ENCODE data around the gene NELL1.

NELL1 gene

DNA sequence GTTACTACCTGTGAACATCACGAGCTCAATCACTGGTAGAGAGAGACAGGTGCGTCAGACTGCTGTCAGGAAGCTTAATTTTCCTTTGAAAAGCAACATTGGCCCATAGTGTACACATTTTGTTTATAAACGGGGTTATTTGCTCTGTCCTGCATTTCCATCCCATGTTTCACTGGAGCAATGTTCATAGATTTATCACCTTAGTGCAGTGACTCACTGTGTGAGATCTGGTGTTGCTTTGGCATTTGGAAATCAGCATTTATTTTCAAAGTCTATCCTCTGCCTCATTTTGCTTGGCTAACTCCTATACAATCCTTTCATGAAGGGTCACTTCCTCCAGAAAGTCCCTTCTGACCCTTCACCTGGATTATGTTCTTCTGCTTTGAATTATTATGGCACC, 529.1 kb downstream of the NELL1 start:
- no peaks in the 10 kb centered on the region for H3F3A ChIP-seq (ENCODE audit: control insufficient read depth, insufficient read depth)
- H3K9me3 ChIP-seq (ENCODE audit: control insufficient read depth, insufficient read depth, low read length), result no peaks in the 10 kb centered on the region
- TF ChIP-seq, protein P1, sequence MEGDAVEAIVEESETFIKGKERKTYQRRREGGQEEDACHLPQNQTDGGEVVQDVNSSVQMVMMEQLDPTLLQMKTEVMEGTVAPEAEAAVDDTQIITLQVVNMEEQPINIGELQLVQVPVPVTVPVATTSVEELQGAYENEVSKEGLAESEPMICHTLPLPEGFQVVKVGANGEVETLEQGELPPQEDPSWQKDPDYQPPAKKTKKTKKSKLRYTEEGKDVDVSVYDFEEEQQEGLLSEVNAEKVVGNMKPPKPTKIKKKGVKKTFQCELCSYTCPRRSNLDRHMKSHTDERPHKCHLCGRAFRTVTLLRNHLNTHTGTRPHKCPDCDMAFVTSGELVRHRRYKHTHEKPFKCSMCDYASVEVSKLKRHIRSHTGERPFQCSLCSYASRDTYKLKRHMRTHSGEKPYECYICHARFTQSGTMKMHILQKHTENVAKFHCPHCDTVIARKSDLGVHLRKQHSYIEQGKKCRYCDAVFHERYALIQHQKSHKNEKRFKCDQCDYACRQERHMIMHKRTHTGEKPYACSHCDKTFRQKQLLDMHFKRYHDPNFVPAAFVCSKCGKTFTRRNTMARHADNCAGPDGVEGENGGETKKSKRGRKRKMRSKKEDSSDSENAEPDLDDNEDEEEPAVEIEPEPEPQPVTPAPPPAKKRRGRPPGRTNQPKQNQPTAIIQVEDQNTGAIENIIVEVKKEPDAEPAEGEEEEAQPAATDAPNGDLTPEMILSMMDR (IDR thresholded peaks at IDR 0.05; ENCODE audit: low read depth, low read length, poor library complexity, severe bottlenecking), result no peak
- no peak for TF ChIP-seq EZH2phosphoT487 (IDR thresholded peaks at IDR 0.05; ENCODE audit: borderline replicate concordance, low read length)
- H3K27ac ChIP-seq (ENCODE audit: low read depth, low read length), result no peak overlapping the region
- H4K20me1 ChIP-seq (ENCODE audit: control insufficient read depth, insufficient read depth, low read depth, low read length), result no peaks in the 10 kb centered on the region
- H3K4me3 ChIP-seq (ENCODE audit: low read length), result no peak overlapping the region
- H3K4me2 ChIP-seq (ENCODE audit: low read length), result no peak overlapping the region
- no peaks in the 10 kb centered on the region for H3K9me2 ChIP-seq (replicated peaks; ENCODE audit: control insufficient read depth, low read length)
- H3K36me3 ChIP-seq (ENCODE audit: control insufficient read depth, low read length), result no peaks in the 10 kb centered on the region
- no peaks in the 10 kb centered on the region for H3K4me1 ChIP-seq (ENCODE audit: control insufficient read depth, low read length)
- no peaks in the 10 kb centered on the region for H3K27me3 ChIP-seq (ENCODE audit: control insufficient read depth, low read length)
- no peaks in the 10 kb centered on the region for H3K79me2 ChIP-seq (ENCODE audit: control insufficient read depth, low read length)

DNA sequence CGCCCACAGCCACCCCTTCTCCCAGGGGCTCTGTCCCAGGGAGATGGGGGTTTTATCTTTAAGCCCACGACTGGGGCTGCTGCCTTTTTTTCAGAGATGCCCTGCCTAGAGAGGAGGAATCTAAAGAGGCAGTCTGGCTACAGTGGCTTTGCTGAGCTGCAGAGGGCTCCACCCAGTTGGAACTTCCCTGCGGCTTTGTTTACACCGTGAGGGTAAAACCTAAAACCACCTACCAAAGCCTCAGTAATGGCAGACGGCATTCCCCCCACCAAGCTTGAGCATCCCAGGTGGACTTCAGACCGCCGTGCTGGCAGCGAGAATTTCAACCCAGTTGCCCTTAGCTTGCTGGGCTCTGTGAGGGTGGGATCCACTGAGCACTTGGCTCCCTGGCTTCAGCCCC, 535.8 kb downstream of the NELL1 start:
- Histone ChIP-seq H3K27ac (ENCODE audit: low read depth, low read length) (no peak overlapping the region), H3K4me1 (ENCODE audit: control insufficient read depth, low read length) (no peaks in the 10 kb centered on the region), H4K20me1 (ENCODE audit: control insufficient read depth, insufficient read depth, low read depth, low read length) (no peaks in the 10 kb centered on the region), H3F3A (ENCODE audit: control insufficient read depth, insufficient read depth) (no peaks in the 10 kb centered on the region), H3K27me3 (ENCODE audit: control insufficient read depth, low read length) (no peaks in the 10 kb centered on the region), H3K9me3 (ENCODE audit: control insufficient read depth, insufficient read depth, low read length) (no peaks in the 10 kb centered on the region), H3K4me3 (ENCODE audit: low read length) (no peak overlapping the region), H3K79me2 (ENCODE audit: control insufficient read depth, low read length) (no peaks in the 10 kb centered on the region), H3K36me3 (ENCODE audit: control insufficient read depth, low read length) (no peaks in the 10 kb centered on the region), H3K4me2 (ENCODE audit: low read length) (no peak overlapping the region), H3K9me2 (replicated peaks; ENCODE audit: control insufficient read depth, low read length) (no peaks in the 10 kb centered on the region)
- TF ChIP-seq, protein P1 (IDR thresholded peaks at IDR 0.05; ENCODE audit: low read depth, low read length, poor library complexity, severe bottlenecking), result no peak
- TF ChIP-seq EZH2phosphoT487 (IDR thresholded peaks at IDR 0.05; ENCODE audit: borderline replicate concordance, low read length), result no peak

DNA sequence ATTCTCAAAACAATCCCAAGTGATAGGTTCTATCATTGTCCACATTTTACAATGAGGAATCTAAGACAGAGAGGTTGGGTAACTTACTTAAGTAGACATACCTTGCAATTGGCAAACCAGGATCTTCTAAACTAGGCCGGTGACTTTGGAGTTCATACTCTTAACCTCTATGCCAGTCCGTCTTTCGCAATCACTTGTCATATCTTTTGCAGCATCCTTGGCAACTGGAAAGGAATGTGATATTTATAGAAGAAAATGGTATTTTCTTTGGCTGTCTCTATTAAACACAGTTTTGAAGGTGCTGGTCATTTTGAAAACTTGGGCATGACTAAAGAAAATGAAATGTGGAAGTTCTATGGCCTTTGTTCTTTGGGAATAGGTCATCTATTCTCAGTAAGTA, 556.5 kb downstream of the NELL1 start:
- H3K9me2 ChIP-seq (replicated peaks; ENCODE audit: control insufficient read depth, low read length), result no peaks in the 10 kb centered on the region
- no peaks in the 10 kb centered on the region for H3K4me1 ChIP-seq (ENCODE audit: control insufficient read depth, low read length)
- TF ChIP-seq, protein P1 (IDR thresholded peaks at IDR 0.05; ENCODE audit: low read depth, low read length, poor library complexity, severe bottlenecking), result no peak
- TF ChIP-seq EZH2phosphoT487 (IDR thresholded peaks at IDR 0.05; ENCODE audit: borderline replicate concordance, low read length), result no peak
- H3K4me2 ChIP-seq (ENCODE audit: low read length), result no peak overlapping the region
- no peaks in the 10 kb centered on the region for H3K9me3 ChIP-seq (ENCODE audit: control insufficient read depth, insufficient read depth, low read length)
- H3K36me3 ChIP-seq (ENCODE audit: control insufficient read depth, low read length), result no peaks in the 10 kb centered on the region
- no peaks in the 10 kb centered on the region for H4K20me1 ChIP-seq (ENCODE audit: control insufficient read depth, insufficient read depth, low read depth, low read length)
- H3F3A ChIP-seq (ENCODE audit: control insufficient read depth, insufficient read depth), result no peaks in the 10 kb centered on the region
- no peaks in the 10 kb centered on the region for H3K27me3 ChIP-seq (ENCODE audit: control insufficient read depth, low read length)
- H3K27ac ChIP-seq (ENCODE audit: low read depth, low read length), result no peak overlapping the region
- no peaks in the 10 kb centered on the region for H3K79me2 ChIP-seq (ENCODE audit: control insufficient read depth, low read length)
- H3K4me3 ChIP-seq (ENCODE audit: low read length), result no peak overlapping the region

DNA sequence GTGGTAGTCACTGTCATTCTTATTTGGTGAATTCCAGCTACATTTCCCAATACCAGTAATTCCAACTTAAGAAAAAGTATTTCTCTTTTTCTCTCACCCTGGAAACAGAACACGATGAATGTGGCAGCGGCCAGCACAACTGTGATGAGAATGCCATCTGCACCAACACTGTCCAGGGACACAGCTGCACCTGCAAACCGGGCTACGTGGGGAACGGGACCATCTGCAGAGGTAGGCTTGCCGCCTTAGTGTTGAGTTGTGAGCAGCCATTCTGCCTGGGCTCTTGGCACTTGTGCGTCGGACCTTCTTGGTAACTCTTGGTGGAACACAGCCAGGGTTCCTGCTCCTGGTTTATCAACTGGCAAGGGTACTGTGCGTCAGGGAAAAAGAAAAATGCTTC, 559.8 kb downstream of the NELL1 start:
- H3K4me2 ChIP-seq (ENCODE audit: low read length), result no peak overlapping the region
- H3K4me1 ChIP-seq (ENCODE audit: control insufficient read depth, low read length), result no peaks in the 10 kb centered on the region
- H3K27ac ChIP-seq (ENCODE audit: low read depth, low read length), result no peak overlapping the region
- H3K9me2 ChIP-seq (replicated peaks; ENCODE audit: control insufficient read depth, low read length), result no peaks in the 10 kb centered on the region
- no peaks in the 10 kb centered on the region for H3K79me2 ChIP-seq (ENCODE audit: control insufficient read depth, low read length)
- H3K36me3 ChIP-seq (ENCODE audit: control insufficient read depth, low read length), result no peaks in the 10 kb centered on the region
- no peak overlapping the region for H3K4me3 ChIP-seq (ENCODE audit: low read length)
- no peaks in the 10 kb centered on the region for H4K20me1 ChIP-seq (ENCODE audit: control insufficient read depth, insufficient read depth, low read depth, low read length)
- H3K9me3 ChIP-seq (ENCODE audit: control insufficient read depth, insufficient read depth, low read length), result no peaks in the 10 kb centered on the region
- H3F3A ChIP-seq (ENCODE audit: control insufficient read depth, insufficient read depth), result no peaks in the 10 kb centered on the region
- no peak for TF ChIP-seq EZH2phosphoT487 (IDR thresholded peaks at IDR 0.05; ENCODE audit: borderline replicate concordance, low read length)
- TF ChIP-seq, protein P1 (IDR thresholded peaks at IDR 0.05; ENCODE audit: low read depth, low read length, poor library complexity, severe bottlenecking), result no peak
- no peaks in the 10 kb centered on the region for H3K27me3 ChIP-seq (ENCODE audit: control insufficient read depth, low read length)
